IMR-90 (cell line): ENCODE results near the gene ANKRD33B. TPM values are rescaled to one million over a fixed set of nuclear protein-coding genes. Genes with fewer than 3 reads are reported as not detected.

Experiments
- ATAC-seq: fragments of 200-7000 bp; cut with Tn5 transposase; 2 replicates; pipeline ENCODE4 v1.9.1; 2020; ENCODE audit warnings: low read depth, mild to moderate bottlenecking, moderate library complexity
- BruUV-seq: library from RNA; stranded (reverse); fragments of 400-500 nt; replicated peaks from 2 replicates; lab custom pipeline; 2021; lab: Mats Ljungman, UMichigan
- CTCF ChIA-PET: fragments of 300-600 bp; formaldehyde crosslinking; extraction: SDS; loops from one replicate; lab custom pipeline; 2021; ENCODE audit warnings: antibody characterized with exemption; lab: Yijun Ruan, JAX
- POLR2A ChIA-PET: fragments of 300-600 bp; sonication (Branson Sonifier 250); formaldehyde crosslinking; loops from one replicate; lab custom pipeline; 2022; ENCODE audit warnings: antibody characterized with exemption; ENCODE audit not compliant: unreplicated experiment; lab: Charles Lee
- DNase-seq: peaks from one replicate; pipeline ENCODE4 v3.0.0; 2013
- H2AFZ ChIP-seq: replicated peaks from 2 replicates; pipeline ENCODE3; 2013; ENCODE audit warnings: low read length, mild to moderate bottlenecking; ENCODE audit not compliant: poor library complexity
- H2AK5ac ChIP-seq: 2 replicates; pipeline ENCODE4 v1.6.1; 2013; ENCODE audit warnings: low read depth, low read length, inconsistent platforms
- H2AK9ac ChIP-seq: replicated peaks from 2 replicates; pipeline ENCODE3; 2013; ENCODE audit warnings: mild to moderate bottlenecking, low read depth, low read length, moderate library complexity; ENCODE audit not compliant: poor library complexity
- H2BK120ac ChIP-seq: 2 replicates; pipeline ENCODE4 v1.6.1; 2013; ENCODE audit warnings: low read depth, low read length, inconsistent platforms
- H2BK15ac ChIP-seq: 3 replicates; pipeline ENCODE4 v1.6.1; 2013; ENCODE audit warnings: low read depth, low read length, inconsistent platforms
- H2BK20ac ChIP-seq: 2 replicates; pipeline ENCODE4 v1.6.1; 2013; ENCODE audit warnings: low read depth, mild to moderate bottlenecking, inconsistent platforms, low read length, moderate library complexity
- H2BK5ac ChIP-seq: 2 replicates; pipeline ENCODE4 v1.6.1; 2013; ENCODE audit warnings: mild to moderate bottlenecking, low read depth, low read length, inconsistent platforms; ENCODE audit not compliant: poor library complexity, severe bottlenecking
- H3K14ac ChIP-seq: replicated peaks from 2 replicates; pipeline ENCODE4 v1.6.1; 2013; ENCODE audit warnings: low read depth, low read length, inconsistent platforms
- H3K18ac ChIP-seq: 2 replicates; pipeline ENCODE4 v1.6.1; 2013; ENCODE audit warnings: low read depth, low read length, control low read depth
- H3K23ac ChIP-seq: 2 replicates; pipeline ENCODE4 v1.6.1; 2013; ENCODE audit warnings: low read depth, low read length, inconsistent platforms
- H3K27ac ChIP-seq: 2 replicates; pipeline ENCODE4 v1.5.1; 2013; ENCODE audit warnings: mild to moderate bottlenecking, control low read depth, low read length; ENCODE audit not compliant: insufficient read depth
- H3K27me3 ChIP-seq: 2 replicates; pipeline ENCODE4 v1.6.1; 2013; ENCODE audit warnings: low read length; ENCODE audit not compliant: control insufficient read depth, insufficient read depth
- H3K36me3 ChIP-seq: 2 replicates; pipeline ENCODE4 v1.6.1; 2013; ENCODE audit warnings: low read length, mixed read lengths; ENCODE audit not compliant: control insufficient read depth, insufficient read depth
- H3K4ac ChIP-seq: 2 replicates; pipeline ENCODE4 v1.6.1; 2013; ENCODE audit warnings: low read depth, low read length, inconsistent platforms
- H3K4me1 ChIP-seq: 2 replicates; pipeline ENCODE4 v1.6.1; 2013; ENCODE audit warnings: low read length, mixed read lengths; ENCODE audit not compliant: control insufficient read depth, insufficient read depth
- H3K4me2 ChIP-seq: 2 replicates; pipeline ENCODE4 v1.6.1; 2013; ENCODE audit warnings: low read depth, mild to moderate bottlenecking, control low read depth, low read length, moderate library complexity
- H3K4me3 ChIP-seq: 2 replicates; pipeline ENCODE4 v1.5.1; 2013; ENCODE audit warnings: low read depth, mild to moderate bottlenecking, control low read depth, low read length, moderate library complexity; ENCODE audit not compliant: insufficient read depth
- H3K56ac ChIP-seq: 2 replicates; pipeline ENCODE4 v1.6.1; 2013; ENCODE audit warnings: low read length, inconsistent platforms; ENCODE audit not compliant: insufficient read depth; ENCODE audit errors: extremely low read depth
- H3K79me1 ChIP-seq, 2 experiments: 2 replicates each; pipeline ENCODE4 v1.6.1; 2013; ENCODE audit warnings: low read length in 2 of 2, inconsistent platforms in 1 of 2, low read depth in 1 of 2
- H3K9ac ChIP-seq: 2 replicates; pipeline ENCODE4 v1.6.1; 2013; ENCODE audit warnings: low read depth, low read length, control low read depth
- H3K9me1 ChIP-seq: 2 replicates; pipeline ENCODE4 v1.6.1; 2013; ENCODE audit warnings: low read length, inconsistent platforms; ENCODE audit not compliant: insufficient read depth
- H3K9me3 ChIP-seq: 2 replicates; pipeline ENCODE4 v1.6.1; 2013; ENCODE audit warnings: low read length; ENCODE audit not compliant: control insufficient read depth, insufficient read depth
- H4K20me1 ChIP-seq: 2 replicates; pipeline ENCODE4 v1.6.1; 2013; ENCODE audit warnings: low read length, inconsistent platforms; ENCODE audit not compliant: insufficient read depth
- H4K5ac ChIP-seq: 2 replicates; pipeline ENCODE4 v1.6.1; 2013; ENCODE audit warnings: mild to moderate bottlenecking, low read depth, low read length, control low read depth
- H4K8ac ChIP-seq, 2 experiments: 2 replicates each; pipeline ENCODE4 v1.6.1; 2013; ENCODE audit warnings: low read depth in 2 of 2, low read length in 2 of 2, control low read depth in 1 of 2, inconsistent platforms in 1 of 2
- H4K91ac ChIP-seq: 2 replicates; pipeline ENCODE4 v1.6.1; 2013; ENCODE audit warnings: low read depth, low read length, inconsistent platforms; ENCODE audit not compliant: insufficient read depth
- BHLHE40 ChIP-seq: fragments of 150-350 bp; IDR thresholded peaks from 2 replicates; pipeline ENCODE4 v1.6.1; 2016; ENCODE audit warnings: mild to moderate bottlenecking, low read depth, low read length
- CEBPB ChIP-seq: IDR thresholded peaks from 2 replicates; pipeline ENCODE4 v1.6.1; 2012; ENCODE audit warnings: low read depth, low read length, improper control_type of control experiment
- CHD1 ChIP-seq: IDR thresholded peaks from 2 replicates; pipeline ENCODE4 v1.6.1; 2012; ENCODE audit warnings: low read depth, low read length, improper control_type of control experiment
- FOS ChIP-seq: fragments of 150-350 bp; IDR thresholded peaks from 2 replicates; pipeline ENCODE4 v1.6.1; 2016; ENCODE audit warnings: low read depth, low read length
- MAFK ChIP-seq: IDR thresholded peaks from 2 replicates; pipeline ENCODE4 v1.6.1; 2012; ENCODE audit warnings: low read depth, low read length, improper control_type of control experiment
- MAZ ChIP-seq: IDR thresholded peaks from 2 replicates; pipeline ENCODE4 v1.6.1; 2012; ENCODE audit warnings: low read depth, mild to moderate bottlenecking, low read length, improper control_type of control experiment, moderate library complexity, borderline replicate concordance
- MXI1 ChIP-seq: IDR thresholded peaks from 2 replicates; pipeline ENCODE4 v1.6.1; 2012; ENCODE audit warnings: low read depth, mild to moderate bottlenecking, low read length, moderate library complexity, borderline replicate concordance
- NFE2L2 ChIP-seq: fragments of 150-350 bp; IDR thresholded peaks from 2 replicates; pipeline ENCODE4 v1.6.1; 2016; ENCODE audit warnings: low read depth, mild to moderate bottlenecking, low read length
- POLR2A ChIP-seq: IDR thresholded peaks from 2 replicates; pipeline ENCODE4 v1.6.1; 2012; ENCODE audit warnings: mild to moderate bottlenecking, low read depth, low read length
- RAD21 ChIP-seq: IDR thresholded peaks from 2 replicates; pipeline ENCODE4 v1.6.1; 2012; ENCODE audit warnings: low read length, improper control_type of control experiment
- RCOR1 ChIP-seq: IDR thresholded peaks from 2 replicates; pipeline ENCODE4 v1.6.1; 2012; ENCODE audit warnings: mild to moderate bottlenecking, low read length, improper control_type of control experiment; ENCODE audit not compliant: insufficient replicate concordance
- RFX5 ChIP-seq: IDR thresholded peaks from 2 replicates; pipeline ENCODE4 v1.8.0; 2012; ENCODE audit warnings: low read depth, mild to moderate bottlenecking, low read length, moderate library complexity
- SMC3 ChIP-seq: fragments of 150-350 bp; IDR thresholded peaks from 2 replicates; pipeline ENCODE4 v1.6.1; 2016; ENCODE audit warnings: low read depth, mild to moderate bottlenecking, antibody characterized with exemption, low read length, moderate library complexity
- WGBS, 2 experiments: methylation state at CpG; one replicate each; pipeline versions ENCODE4 v1.1.5 to v1.1.7; 2013; ENCODE audit warnings: missing lambda C conversion rate in 2 of 2; ENCODE audit not compliant: insufficient read length in 1 of 2; ENCODE audit errors: extremely low coverage in 2 of 2; 5-methylcytosine and 5-hydroxymethylcytosine counted together
- dilution Hi-C: fragments of 300-500 bp; cut with HindIII; formaldehyde crosslinking; loops from one replicate; pipeline ENCODE4 v1.14.3; 2018; ENCODE audit warnings: low sequenced_read_pairs; ENCODE audit not compliant: unreplicated experiment
- in situ Hi-C: fragments of 300-500 bp; cut with MboI; formaldehyde crosslinking; loops from 3 replicates; pipeline ENCODE4 v1.14.3; 2019; ENCODE audit warnings: low sequenced_read_pairs, inconsistent platforms, mixed read lengths
- intact Hi-C: fragments of 100-400 bp; cut with micrococcal nuclease; formaldehyde crosslinking; loops from 2 replicates; pipeline ENCODE4 v1.10.0; 2022
- polyA plus RNA-seq, 3 experiments: library from polyadenylated mRNA; depleted of rRNA; stranded (reverse); fragments of >200 nt; gene quantifications; 2 replicates each; pipeline ENCODE4 v1.2.3, GENCODE V29; 2012; ENCODE audit warnings: low replicate concordance in 1 of 3
- total RNA-seq: library from RNA; depleted of rRNA; stranded (reverse); fragments of >200 nt; gene quantifications from 2 replicates; pipeline ENCODE4 v1.2.3, GENCODE V29; 2012
- TF ChIP-seq, protein P1 (sequence below): fragments of 150-350 bp; IDR thresholded peaks from 2 replicates; pipeline ENCODE4 v1.6.1; 2016; ENCODE audit warnings: low read depth, mild to moderate bottlenecking, low read length, moderate library complexity, borderline replicate concordance
- TF ChIP-seq, protein P2 (sequence below): conservative IDR thresholded peaks from 2 replicates; pipeline ENCODE4 v1.5.1; 2012; ENCODE audit warnings: mild to moderate bottlenecking, low read depth, low read length, improper control_type of control experiment
- TF ChIP-seq, protein P3 (sequence below): fragments of 150-350 bp; IDR thresholded peaks from 2 replicates; pipeline ENCODE4 v1.6.1; 2017; ENCODE audit warnings: mild to moderate bottlenecking, antibody characterized with exemption, low read length, low read depth

The ANKRD33B gene
- total and polyA plus RNA-seq, 2 of the 4 experiments (the other 2 are of a cell fraction) = 2.5 to 3.3 TPM

DNA sequence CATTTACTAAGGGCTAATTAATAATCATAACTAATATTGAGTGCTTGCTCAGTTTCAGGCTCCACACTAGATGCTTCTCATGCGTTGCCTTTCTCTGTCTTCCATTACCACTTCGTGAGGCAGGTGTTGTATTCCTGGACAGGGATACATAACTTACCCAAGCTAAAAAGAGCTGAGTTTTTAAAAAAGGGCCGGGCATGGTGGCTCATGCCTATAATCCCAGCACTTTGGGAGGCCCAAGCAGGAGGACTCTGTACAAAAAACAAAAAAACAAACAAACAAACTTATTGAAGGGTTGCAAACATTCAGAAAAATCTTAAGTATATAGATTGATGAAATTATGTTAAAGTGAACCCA is 12.1 kb upstream of the ANKRD33B start:
- Histone ChIP-seq H3K4ac (peak overlapping the region; percentile 90), H3K9me1 (peaks cover 40% of the 10 kb centered on the region), H2BK120ac (peak overlapping the region; percentile 97), H4K91ac (peak overlapping the region; percentile 90), H2AFZ (no peak overlapping the region), H3K56ac (peak overlapping the region; percentile 64), H2BK5ac (peak overlapping the region; percentile 80), H3K18ac (peak overlapping the region; percentile 85), H2AK5ac (peak overlapping the region; percentile 98), H2BK15ac (peak overlapping the region; percentile 98), H3K27ac (peak overlapping the region; percentile 71; the same call in 1 of the 2 replicates), H2BK20ac (peak overlapping the region; percentile 93), H3K4me3 (no peak overlapping the region), H3K79me1 (peaks cover 0 to 13% of the 10 kb centered on the region in 2 experiments; a peak in 2 of 4 replicates), H4K5ac (peak overlapping the region; percentile 65), H3K9ac (no peak overlapping the region), H3K4me1 (peaks cover 32% of the 10 kb centered on the region), H3K23ac (peak overlapping the region; percentile 91), H3K27me3 (no peaks in the 10 kb centered on the region), H2AK9ac (no peak overlapping the region), H4K20me1 (peaks cover 5% of the 10 kb centered on the region; the same call in 1 of the 2 replicates), H4K8ac (peak overlapping the region; percentile 27 to 86), H3K14ac (peak overlapping the region; percentile 90), H3K4me2 (peak overlapping the region; percentile 20), H3K36me3 (no peaks in the 10 kb centered on the region), H3K9me3 (no peaks in the 10 kb centered on the region)
- in situ Hi-C loops (loop anchor here (25.0 kb wide), 1 partner anchor 89 kb away; no protein-coding TSS in a partner anchor), dilution Hi-C loops (no loop called here), intact Hi-C loops (loop anchor here (1.0 to 5.0 kb wide), 3 partner anchors 23 to 66 kb away; no protein-coding TSS in a partner anchor)
- WGBS, 2 experiments = no CpG with 5 or more reads among the region's 3 CpGs
- DNase-seq (no peak), ATAC-seq (no peak)
- TF ChIP-seq POLR2A (no peak), MAZ (no peak), MXI1 (no peak), CHD1 (no peak), CEBPB (no peak), BHLHE40 (no peak), RCOR1 (no peak), MAFK (no peak), FOS (no peak), SMC3 (no peak), RAD21 (no peak), RFX5 (no peak), NFE2L2 (no peak)
- TF ChIP-seq, protein P1, sequence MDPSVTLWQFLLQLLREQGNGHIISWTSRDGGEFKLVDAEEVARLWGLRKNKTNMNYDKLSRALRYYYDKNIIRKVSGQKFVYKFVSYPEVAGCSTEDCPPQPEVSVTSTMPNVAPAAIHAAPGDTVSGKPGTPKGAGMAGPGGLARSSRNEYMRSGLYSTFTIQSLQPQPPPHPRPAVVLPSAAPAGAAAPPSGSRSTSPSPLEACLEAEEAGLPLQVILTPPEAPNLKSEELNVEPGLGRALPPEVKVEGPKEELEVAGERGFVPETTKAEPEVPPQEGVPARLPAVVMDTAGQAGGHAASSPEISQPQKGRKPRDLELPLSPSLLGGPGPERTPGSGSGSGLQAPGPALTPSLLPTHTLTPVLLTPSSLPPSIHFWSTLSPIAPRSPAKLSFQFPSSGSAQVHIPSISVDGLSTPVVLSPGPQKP = no peak
- TF ChIP-seq, protein P2, sequence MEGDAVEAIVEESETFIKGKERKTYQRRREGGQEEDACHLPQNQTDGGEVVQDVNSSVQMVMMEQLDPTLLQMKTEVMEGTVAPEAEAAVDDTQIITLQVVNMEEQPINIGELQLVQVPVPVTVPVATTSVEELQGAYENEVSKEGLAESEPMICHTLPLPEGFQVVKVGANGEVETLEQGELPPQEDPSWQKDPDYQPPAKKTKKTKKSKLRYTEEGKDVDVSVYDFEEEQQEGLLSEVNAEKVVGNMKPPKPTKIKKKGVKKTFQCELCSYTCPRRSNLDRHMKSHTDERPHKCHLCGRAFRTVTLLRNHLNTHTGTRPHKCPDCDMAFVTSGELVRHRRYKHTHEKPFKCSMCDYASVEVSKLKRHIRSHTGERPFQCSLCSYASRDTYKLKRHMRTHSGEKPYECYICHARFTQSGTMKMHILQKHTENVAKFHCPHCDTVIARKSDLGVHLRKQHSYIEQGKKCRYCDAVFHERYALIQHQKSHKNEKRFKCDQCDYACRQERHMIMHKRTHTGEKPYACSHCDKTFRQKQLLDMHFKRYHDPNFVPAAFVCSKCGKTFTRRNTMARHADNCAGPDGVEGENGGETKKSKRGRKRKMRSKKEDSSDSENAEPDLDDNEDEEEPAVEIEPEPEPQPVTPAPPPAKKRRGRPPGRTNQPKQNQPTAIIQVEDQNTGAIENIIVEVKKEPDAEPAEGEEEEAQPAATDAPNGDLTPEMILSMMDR = no peak
- TF ChIP-seq, protein P3, sequence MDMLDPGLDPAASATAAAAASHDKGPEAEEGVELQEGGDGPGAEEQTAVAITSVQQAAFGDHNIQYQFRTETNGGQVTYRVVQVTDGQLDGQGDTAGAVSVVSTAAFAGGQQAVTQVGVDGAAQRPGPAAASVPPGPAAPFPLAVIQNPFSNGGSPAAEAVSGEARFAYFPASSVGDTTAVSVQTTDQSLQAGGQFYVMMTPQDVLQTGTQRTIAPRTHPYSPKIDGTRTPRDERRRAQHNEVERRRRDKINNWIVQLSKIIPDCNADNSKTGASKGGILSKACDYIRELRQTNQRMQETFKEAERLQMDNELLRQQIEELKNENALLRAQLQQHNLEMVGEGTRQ = no peak
- CTCF ChIA-PET = interaction anchor here (1.0 to 1.3 kb wide), 2 partner anchors 41 to 274 kb away, joined by 3 read pairs; no protein-coding TSS in a partner anchor
- POLR2A ChIA-PET = interaction anchor here (1.0 kb wide), 1 partner anchor 12 kb away, joined by 6 read pairs; the partner anchor contains the start of gene ANKRD33B
- BruUV-seq = no TSS peak
